Osteoblast (primary cell): ENCODE measurements around the gene COPRS. TPM values are rescaled to one million over a fixed set of nuclear protein-coding genes. Genes with fewer than 3 reads are reported as not detected.

Experiments used
- DNase-seq: peaks from one replicate; pipeline ENCODE4 v3.0.0; 2011; ENCODE audit warnings: low spot score, mixed read lengths; ENCODE audit not compliant: insufficient read length; ENCODE audit errors: missing footprints
- H2AFZ ChIP-seq: 2 replicates; pipeline ENCODE4 v1.6.0; 2011; ENCODE audit warnings: mild to moderate bottlenecking, low read length
- H3K27ac ChIP-seq: 2 replicates; pipeline ENCODE4 v1.5.1; 2011; ENCODE audit warnings: mild to moderate bottlenecking, low read depth, low read length, moderate library complexity
- H3K27me3 ChIP-seq: 2 replicates; pipeline ENCODE4 v1.6.0; 2012; ENCODE audit warnings: mild to moderate bottlenecking, control low read depth, inconsistent platforms, low read length, moderate library complexity; ENCODE audit not compliant: insufficient read depth
- H3K36me3 ChIP-seq: 2 replicates; pipeline ENCODE4 v1.5.1; 2011; ENCODE audit warnings: mild to moderate bottlenecking, low read length, control low read depth, moderate library complexity; ENCODE audit not compliant: insufficient read depth
- H3K4me1 ChIP-seq: 2 replicates; pipeline ENCODE4 v1.5.1; 2011; ENCODE audit warnings: mild to moderate bottlenecking, low read length, control low read depth, moderate library complexity; ENCODE audit not compliant: insufficient read depth
- H3K4me2 ChIP-seq: 2 replicates; pipeline ENCODE4 v1.6.0; 2011; ENCODE audit warnings: mild to moderate bottlenecking, low read length; ENCODE audit not compliant: insufficient read depth
- H3K4me3 ChIP-seq: fragments of 200-600 bp; sonication (generic); 3 replicates; pipeline ENCODE4 v1.5.1; 2012; ENCODE audit warnings: mild to moderate bottlenecking, low read length, inconsistent platforms; ENCODE audit not compliant: insufficient read depth
- H3K79me2 ChIP-seq: 2 replicates; pipeline ENCODE4 v1.6.0; 2012; ENCODE audit warnings: mild to moderate bottlenecking, low read length, control low read depth, inconsistent platforms; ENCODE audit not compliant: insufficient read depth
- H3K9me3 ChIP-seq: 2 replicates; pipeline ENCODE4 v1.5.1; 2011; ENCODE audit warnings: low read depth, low read length, control low read depth
- H4K20me1 ChIP-seq: 2 replicates; pipeline ENCODE4 v1.6.0; 2012; ENCODE audit warnings: mild to moderate bottlenecking, low read length, control low read depth; ENCODE audit not compliant: insufficient read depth
- CTCF ChIP-seq: IDR thresholded peaks from 2 replicates; pipeline ENCODE4 v1.5.1; 2011; ENCODE audit warnings: mild to moderate bottlenecking, low read depth, low read length, moderate library complexity; ENCODE audit errors: extremely low read depth
- total RNA-seq: library from RNA; depleted of rRNA; stranded (reverse); fragments of >200 nt; gene quantifications from 2 replicates; pipeline ENCODE4 v1.2.3, GENCODE V29; 2012

The COPRS gene
- total RNA-seq, 1 donor: 106 TPM

- peaks cover 2% of the 10 kb centered on the region for H3K36me3 ChIP-seq
- TF ChIP-seq CTCF: no peak
- no peak overlapping the region for H2AFZ ChIP-seq
- H3K27me3 ChIP-seq: no peaks in the 10 kb centered on the region
- no peaks in the 10 kb centered on the region for H4K20me1 ChIP-seq
- no peak for DNase-seq
- no peak overlapping the region for H3K4me2 ChIP-seq
- no peaks in the 10 kb centered on the region for H3K79me2 ChIP-seq
- H3K9me3 ChIP-seq: no peaks in the 10 kb centered on the region
- H3K4me3 ChIP-seq: no peak overlapping the region
- H3K4me1 ChIP-seq: peaks cover 24% of the 10 kb centered on the region
- H3K27ac ChIP-seq: no peak overlapping the region
Observed at GRCh38 chr17:31845291-31845690, 13.8 kb downstream of the COPRS start.

GRCh38 chr17:31843070-31843745 is 15.8 kb downstream of the COPRS start:
- Histone ChIP-seq H2AFZ (peak overlapping the region; percentile 81), H3K27ac (peak overlapping the region; percentile 52), H3K79me2 (no peaks in the 10 kb centered on the region), H3K9me3 (no peaks in the 10 kb centered on the region), H3K36me3 (no peaks in the 10 kb centered on the region), H3K27me3 (no peaks in the 10 kb centered on the region), H3K4me2 (peak overlapping the region; percentile 76), H3K4me1 (peaks cover 24% of the 10 kb centered on the region), H4K20me1 (no peaks in the 10 kb centered on the region), H3K4me3 (peak overlapping the region; percentile 49)
- no peak for TF ChIP-seq CTCF
- peak; percentile 73 for DNase-seq

GRCh38 chr17:31842195-31843069 is 16.6 kb downstream of the COPRS start:
- Histone ChIP-seq H3K27me3 (no peaks in the 10 kb centered on the region), H3K4me2 (peak overlapping the region; percentile 76), H3K4me3 (peak overlapping the region; percentile 49), H3K27ac (peak overlapping the region; percentile 52), H3K4me1 (peaks cover 24% of the 10 kb centered on the region), H3K36me3 (no peaks in the 10 kb centered on the region), H2AFZ (peak overlapping the region; percentile 81), H3K9me3 (no peaks in the 10 kb centered on the region), H3K79me2 (no peaks in the 10 kb centered on the region), H4K20me1 (no peaks in the 10 kb centered on the region)
- TF ChIP-seq CTCF: peak; percentile 99
- peak; percentile 83 for DNase-seq

- Histone ChIP-seq H3K36me3 (no peaks in the 10 kb centered on the region), H3K79me2 (no peaks in the 10 kb centered on the region), H3K9me3 (no peaks in the 10 kb centered on the region), H3K27me3 (no peaks in the 10 kb centered on the region), H3K27ac (no peak overlapping the region), H4K20me1 (no peaks in the 10 kb centered on the region), H2AFZ (no peak overlapping the region), H3K4me2 (no peak overlapping the region), H3K4me3 (no peak overlapping the region), H3K4me1 (peaks cover 24% of the 10 kb centered on the region)
- DNase-seq: no peak
- no peak for TF ChIP-seq CTCF
Observed at GRCh38 chr17:31841850-31842194, 17.2 kb downstream of the COPRS start.
